Fibroblast of skin of scalp (primary cell): Measurements from ENCODE around the gene GAB4. TPM values are rescaled to one million over a fixed set of nuclear protein-coding genes. Genes with fewer than 3 reads are reported as not detected.
"Not testable (repeated sequence)": the region's sequence is repeated elsewhere in the genome, so short reads cannot be mapped to it uniquely, and the experiment has no call there.

Experiments used
- DNase-seq: peaks from one replicate; pipeline ENCODE4 v3.0.0-alpha.2; 2013
- polyA plus RNA-seq, 2 experiments: library from polyadenylated mRNA; unstranded; fragments of 120-200 nt; gene quantifications; one replicate each; pipeline ENCODE4 v1.2.1, GENCODE V29; 2013; ENCODE audit not compliant: insufficient read length in 2 of 2

Gene GAB4, protein sequence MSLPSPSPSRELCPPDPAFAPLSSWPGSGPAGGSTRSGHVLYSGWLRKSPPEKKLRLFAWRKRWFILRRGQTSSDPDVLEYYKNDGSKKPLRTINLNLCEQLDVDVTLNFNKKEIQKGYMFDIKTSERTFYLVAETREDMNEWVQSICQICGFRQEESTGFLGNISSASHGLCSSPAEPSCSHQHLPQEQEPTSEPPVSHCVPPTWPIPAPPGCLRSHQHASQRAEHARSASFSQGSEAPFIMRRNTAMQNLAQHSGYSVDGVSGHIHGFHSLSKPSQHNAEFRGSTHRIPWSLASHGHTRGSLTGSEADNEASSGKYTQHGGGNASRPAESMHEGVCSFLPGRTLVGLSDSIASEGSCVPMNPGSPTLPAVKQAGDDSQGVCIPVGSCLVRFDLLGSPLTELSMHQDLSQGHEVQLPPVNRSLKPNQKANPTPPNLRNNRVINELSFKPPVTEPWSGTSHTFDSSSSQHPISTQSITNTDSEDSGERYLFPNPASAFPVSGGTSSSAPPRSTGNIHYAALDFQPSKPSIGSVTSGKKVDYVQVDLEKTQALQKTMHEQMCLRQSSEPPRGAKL
- polyA plus RNA-seq (2013, experiment 1 of 2; ENCODE audit: insufficient read length): not detected
- not detected for polyA plus RNA-seq (2013, experiment 2 of 2; ENCODE audit: insufficient read length)

DNA sequence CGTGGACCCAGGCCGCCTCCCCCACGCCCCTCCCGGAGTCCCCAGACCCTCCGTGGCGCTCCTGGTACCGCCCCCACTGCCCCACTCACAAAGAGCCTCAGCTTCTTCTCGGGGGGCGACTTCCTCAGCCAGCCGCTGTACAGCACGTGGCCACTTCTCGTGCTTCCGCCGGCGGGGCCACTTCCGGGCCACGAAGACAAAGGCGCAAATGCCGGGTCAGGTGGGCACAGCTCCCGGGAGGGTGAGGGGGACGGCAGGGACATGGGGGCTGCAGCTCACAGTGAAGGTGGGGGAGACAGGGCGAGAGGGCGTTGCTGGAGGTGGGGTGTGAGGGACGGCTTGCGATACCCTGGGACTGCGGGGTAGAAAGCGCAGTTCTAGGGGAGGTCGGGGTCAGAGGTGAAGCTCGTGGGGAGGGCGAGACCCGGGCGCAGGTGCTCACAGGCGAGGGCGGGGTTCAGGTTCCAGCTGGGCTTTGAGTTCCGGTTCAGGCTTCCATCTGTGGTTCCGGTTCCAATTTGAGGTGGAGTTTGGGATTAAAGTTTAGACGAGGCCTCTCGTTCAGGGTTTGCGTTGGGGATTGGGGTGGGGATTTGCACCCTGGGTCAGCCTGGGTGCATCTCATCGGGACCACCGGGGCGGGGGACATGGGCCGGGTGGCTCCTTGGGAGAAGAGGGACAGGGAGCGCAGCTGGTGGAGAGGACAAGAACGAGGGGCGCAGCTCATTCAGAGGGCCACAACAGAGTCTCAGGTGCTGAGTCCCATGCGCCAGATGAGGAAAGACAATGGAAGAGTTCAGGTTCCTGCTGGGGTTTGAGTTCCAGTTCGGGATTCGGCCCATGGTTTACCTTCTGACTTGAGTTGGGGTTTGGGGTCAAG lies at the start of gene GAB4:
GAB4 (minus strand) TSS at position 371 of the 880 bp plus-strand sequence; CDS start at position 263, 108 bp downstream.
- no peak for DNase-seq

DNA sequence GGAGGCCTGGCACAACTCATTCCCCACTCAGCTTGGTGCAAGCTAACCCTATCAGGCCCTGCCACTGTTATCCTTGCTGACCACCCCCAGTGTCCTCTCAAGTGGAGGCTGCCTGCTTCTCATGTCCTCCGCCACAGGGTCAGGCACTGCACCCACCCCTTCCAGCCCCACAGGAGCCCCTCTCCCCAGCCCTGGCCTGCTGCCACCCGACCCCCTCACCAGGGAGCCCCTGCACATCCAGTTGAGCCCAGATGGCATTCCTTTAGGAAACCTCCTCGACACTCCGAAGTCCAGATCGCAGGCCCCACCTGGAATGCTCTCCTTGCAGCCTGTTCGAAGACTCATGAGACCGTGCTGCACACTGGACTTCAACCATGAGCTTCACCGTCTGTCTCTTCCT lies 48.8 kb upstream of the GAB4 start:
- DNase-seq: no peak

DNA sequence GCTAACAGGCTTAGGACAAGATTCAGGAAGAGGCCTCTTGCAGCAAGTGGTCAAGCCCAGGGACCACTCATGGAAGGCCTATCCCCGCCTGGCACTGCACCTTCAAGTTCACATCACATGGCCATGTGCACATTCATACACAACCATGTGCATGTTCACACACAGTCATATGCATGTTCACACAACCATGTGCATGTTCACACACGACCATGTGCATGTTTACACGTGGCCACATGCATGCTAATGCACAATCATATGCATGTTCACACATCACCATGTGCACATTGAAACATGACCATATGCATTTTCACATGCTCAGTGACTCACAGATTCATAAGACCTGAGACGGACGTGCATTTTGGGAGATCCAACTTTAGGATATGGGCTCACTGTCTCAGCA lies 48.0 kb upstream of the GAB4 start:
- DNase-seq: no peak

DNA sequence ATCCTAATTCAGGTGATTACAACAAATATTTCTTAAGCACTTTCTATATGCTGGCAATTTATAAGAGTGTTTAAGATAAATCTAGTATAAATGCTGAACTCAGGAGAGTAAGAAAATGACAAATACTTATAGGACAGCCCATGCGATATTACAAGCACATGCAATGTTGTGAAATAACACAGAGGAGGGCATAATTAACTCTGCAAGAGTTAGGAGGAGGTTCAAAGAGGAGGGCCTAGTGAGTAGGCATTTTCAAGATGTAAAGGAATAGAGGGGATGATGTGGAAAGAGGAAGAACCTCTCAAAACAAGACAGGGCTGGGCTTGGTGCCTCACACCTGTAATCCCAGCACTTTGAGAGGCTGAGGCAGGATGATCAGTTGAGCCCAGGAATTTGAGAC lies 39.6 kb upstream of the GAB4 start:
- no peak for DNase-seq

DNA sequence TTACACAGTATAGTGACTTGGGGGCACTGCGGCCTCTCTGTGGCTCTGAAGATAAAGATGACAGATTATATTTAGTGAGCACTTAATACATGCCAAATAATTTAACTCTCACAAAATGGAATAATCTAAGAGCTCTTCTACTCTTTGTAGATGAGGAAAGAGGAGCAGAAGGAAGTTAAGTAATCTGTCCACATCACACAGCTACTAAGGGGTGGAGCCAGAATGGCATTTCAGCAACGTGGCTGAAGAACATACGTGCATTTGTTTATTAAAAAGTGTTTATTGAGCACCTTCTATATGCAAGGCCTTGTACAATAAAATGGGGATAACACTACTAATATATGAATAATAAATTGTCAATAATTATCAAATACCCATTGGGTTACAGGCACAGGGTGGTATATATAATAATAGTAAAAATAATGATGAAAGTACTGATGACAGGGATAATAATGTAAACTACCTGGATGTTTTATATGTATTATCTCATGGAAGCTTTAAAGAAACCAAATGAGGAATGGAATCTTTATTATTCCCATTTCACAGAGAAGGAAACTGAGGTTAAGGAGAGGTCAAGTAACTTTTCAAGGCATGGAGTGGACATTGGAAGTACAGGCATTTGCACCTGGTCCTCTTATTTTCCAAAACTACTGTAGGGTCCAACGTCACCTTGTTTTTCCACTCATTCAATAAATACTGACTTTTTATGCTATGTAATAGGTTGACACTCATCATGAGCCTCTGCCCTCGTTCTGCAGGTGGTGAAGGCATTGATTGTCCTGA lies 38.7 kb upstream of the GAB4 start:
- no peak for DNase-seq

DNA sequence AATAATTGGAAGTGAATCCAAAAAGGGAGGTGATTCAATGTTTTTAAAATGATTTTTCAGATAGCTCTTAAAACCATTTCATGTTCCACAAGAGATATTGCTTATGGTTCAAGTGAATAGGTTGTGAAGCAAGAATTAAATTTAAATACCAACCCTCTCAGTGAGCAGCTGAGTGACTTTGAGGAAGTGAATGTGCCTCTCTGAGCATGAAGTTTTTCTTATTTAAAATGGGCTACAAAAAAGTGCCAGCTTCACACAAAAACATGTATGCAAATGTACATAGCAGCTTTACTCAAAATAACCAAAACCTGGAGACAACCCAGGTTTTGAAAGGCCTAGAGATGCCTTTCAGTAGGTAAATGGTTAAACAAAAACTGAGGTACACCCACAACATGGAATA lies 35.5 kb upstream of the GAB4 start:
- no peak for DNase-seq

DNA sequence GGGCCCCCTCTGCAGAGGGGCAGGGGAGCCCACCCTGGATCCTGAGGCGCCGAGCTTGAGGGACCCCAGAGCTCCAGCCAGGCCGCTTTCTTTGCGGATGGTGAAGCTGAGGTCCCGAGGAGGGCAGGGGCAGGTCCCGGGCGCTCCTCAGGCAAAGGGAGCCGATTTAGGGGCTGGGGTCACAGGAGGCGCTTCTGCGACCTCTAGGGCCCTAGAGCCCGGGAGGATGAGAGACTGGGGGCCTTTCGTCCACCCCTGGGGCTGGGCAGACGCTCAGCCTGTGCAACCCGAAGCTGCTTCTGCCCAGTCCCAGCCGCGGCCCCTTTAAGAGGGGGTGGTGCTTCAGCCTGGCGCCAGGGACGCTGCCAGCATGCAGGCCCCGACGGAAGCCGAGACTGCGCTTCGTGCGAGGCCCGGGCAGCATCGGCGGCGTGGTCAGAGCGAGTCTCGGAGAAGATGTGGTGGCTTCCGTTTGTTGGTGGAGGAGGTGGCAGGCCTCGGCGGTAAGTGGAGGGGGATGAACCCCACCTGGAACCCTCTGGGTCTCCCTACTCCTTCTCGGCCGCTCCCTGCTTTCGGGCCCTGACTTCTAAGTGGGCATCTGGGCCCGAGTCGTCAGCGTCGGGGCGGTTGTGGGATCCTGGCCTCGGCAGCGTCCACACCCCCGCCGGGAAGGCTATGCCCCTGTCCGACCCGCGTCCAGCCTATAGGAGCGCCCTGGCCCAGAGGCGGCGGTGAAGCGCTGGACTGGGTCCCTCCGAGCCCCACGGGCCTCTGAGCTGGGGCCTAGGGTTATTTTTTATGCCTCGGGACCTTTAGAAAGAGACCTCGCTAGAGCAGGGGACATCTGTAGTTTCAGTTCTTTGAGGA lies 29.1 kb upstream of the GAB4 start:
- peak; percentile 25 for DNase-seq

DNA sequence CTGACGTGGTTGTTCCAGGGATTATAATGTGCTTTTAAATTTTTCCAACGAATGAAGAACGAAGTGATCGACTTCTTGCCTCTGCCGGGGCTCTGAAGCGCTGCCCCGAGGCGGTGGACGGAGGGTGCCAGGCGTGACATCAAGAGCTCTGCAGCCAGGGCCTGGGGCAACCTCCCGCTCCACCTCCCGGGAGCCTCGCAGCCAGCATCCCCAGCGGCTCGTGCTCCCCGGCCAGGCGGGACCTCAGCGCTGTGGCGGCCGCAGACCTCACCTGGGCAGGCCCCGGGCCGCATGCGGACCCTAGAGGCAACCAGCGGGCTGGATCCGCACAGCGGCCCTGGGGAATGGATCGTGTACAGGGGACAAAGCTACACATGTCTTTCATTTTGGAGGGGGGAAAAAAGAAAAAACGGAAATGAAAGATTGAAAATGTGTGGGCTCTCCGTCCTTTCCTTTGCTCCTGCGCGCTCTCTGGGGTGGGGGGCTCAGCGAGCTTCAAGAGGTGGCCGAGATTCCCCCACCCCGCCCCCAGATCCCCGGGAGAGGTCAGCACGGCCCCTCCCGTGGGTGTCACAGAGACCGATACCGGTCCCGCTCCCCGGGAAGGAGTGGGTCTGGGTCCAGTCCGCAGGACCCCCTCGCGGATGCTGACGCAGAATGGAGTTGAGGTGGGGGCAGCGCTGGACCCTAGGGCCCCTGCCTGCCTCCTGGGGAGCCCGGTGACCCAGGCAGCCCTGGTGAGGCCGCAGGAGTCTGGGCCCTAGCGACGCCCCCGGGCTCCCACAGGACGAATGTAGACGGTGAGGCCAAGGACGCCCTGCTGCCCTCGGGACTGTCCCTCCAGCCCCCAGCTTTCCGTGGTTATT lies 28.2 kb upstream of the GAB4 start:
- not testable (repeated sequence) for DNase-seq

DNA sequence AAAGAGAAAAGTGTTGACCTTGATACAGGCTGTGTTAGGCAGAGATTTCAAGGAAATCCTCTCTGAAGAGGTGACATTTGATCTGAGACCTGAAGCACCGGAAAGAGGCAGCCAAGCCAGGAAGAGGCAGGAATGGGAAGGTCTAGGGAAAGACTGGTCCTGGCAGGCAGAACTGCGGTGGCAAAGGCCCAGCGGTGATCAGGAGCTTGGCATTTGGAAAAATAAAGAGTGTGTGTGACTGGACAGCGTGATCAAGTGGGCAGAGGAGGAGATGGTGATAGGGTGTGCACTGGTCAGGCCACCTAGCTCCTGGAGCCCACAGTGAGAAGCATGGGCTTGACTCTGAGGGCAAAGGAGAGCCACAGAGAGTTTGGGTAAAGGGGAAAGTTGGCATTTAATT lies 27.2 kb upstream of the GAB4 start:
- DNase-seq: no peak

DNA sequence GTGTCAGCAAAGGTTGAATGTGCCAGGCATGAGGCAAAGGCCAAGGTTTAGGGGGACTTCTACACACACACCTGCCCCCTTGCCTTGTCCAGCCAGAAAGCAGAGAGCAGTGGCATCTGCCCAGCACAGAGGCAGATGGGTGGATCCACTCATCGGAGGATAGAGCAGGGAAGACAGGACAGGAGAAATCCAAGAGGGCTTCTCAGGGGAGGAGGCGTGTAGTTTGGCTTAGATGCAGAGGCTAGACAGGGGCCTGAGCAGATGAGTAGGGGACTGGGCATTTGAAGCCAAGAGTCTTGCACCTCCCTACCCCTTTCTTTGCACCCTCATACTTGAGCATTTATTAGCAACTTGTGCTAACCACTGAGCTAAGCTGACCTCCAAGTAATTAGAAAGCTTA lies 26.5 kb upstream of the GAB4 start:
- not testable (repeated sequence) for DNase-seq

DNA sequence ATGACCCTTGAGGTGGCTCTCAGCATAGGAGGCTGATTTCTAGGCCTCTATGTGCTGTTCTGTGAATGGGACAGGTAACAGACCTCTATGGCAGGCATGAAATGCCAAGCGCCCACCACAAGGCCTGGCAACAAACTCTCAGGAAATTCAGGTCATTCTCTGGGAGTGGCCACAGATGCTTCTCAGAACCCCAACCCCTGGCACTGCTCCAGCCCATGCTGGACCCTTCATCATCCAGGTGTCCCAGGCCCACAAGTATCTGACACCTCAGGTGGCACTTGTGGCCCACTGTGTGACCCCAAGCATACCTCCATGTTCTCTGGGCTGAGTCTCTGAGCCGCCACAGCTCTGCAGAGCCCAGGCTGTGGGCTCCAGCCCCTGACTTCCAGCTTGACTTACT lies 24.3 kb upstream of the GAB4 start:
- DNase-seq: not testable (repeated sequence)

DNA sequence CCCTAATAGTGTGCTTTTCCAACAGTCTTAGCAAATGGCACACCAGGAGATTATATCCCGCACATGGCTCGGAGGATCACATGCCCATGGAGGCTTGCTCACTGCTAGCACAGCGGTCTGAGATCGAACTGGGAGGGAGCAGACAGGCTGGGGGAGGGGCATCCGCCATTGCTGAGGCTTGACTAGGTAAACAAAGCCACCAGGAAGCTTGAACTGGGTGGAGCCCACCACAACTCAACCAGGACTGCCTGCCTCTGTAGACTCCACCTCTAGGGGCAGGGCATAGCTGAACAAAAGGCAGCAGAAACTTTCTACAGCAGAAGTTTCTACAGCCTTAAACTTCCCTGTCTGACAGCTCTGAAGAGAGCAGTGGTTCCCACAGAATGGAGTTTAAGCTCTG lies 16.4 kb upstream of the GAB4 start:
- not testable (repeated sequence) for DNase-seq

DNA sequence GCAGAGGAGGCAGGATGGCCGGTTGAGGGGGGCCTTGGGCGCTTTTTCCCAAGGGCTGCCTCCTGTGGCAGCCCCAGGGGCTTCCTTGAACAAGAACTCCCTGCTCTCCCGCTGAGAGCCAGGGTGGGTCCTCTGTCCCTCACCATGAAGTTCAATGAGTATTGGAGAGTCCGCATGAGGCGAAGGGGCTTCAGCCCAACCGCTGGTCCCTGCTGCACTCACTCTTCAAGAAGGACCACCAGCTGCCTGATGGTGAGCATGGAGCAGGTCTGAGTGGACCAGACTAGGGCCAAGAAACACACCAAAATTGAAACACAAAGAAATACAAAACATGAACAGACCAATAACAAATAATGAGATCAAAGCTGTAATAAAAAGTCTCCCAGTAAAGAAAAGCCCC lies 7.5 kb upstream of the GAB4 start:
- not testable (repeated sequence) for DNase-seq

DNA sequence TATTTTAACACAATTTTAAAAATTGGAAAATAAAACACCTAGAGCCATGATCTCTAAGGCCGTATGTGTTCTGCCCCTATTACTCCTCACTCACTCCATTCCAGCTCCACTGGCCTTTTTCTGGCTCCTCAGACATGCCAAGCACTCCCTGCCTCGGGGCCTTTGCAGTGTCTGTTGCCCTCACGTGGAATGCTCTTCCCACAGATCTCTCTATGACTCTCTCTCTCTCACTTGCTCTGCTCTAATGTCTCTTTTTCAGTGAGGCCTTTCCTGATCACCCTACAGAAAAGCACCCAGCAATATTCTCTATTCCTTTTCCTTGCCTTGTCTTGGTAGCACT lies 6.0 kb upstream of the GAB4 start:
- DNase-seq: not testable (repeated sequence)

DNA sequence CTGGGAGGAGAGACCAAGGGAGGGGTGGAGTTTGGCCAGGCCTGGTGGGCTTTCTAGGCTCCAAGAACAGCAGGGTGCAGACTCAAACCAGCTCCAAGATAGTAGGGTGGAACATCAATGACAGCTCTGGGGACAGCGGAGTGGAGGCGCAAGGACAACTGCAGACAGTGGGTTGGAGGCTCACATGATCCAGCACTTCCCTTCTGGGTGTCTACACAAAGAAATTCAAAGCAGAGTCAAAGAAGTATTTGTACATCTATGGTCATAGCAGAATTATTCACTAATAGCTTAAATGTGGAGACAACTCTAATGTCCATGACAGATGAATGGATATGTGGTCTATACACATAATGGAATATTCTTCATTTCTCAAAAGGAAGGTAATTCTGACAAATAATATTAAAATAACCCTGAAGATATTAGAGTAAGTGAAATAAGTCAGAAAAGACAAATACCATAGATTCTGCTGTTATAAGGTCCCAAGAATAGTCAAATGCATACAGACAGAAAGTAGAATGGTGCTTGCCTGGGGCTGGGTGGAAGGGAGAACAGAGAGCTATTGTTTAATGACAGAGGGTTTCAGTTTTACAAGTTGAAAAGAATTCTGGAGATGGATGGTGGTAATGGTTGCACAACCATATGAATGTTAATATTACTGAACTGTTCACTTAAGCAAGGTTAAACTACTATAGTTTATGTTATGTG lies 5.5 kb upstream of the GAB4 start:
- DNase-seq: no peak

DNA sequence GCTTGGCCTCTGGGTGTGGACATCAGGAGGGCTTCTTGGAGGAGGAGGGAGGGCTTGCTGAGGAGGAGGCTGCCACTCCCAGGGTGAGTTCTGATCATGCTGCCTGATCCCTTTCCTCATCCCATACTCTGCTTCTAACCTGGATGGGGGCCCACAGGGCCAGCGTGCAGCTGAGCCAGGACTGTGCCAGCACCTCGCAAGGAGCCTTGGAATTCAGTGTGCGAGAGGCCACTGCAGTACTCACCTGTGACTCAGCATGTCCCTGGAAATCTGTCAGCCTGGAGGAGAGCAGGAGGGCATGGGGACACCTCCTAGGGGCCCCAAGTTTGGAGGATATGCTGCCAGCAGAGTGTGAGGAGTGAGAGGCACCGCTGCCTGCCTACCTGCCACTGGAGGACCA lies 4.2 kb upstream of the GAB4 start:
- no peak for DNase-seq

DNA sequence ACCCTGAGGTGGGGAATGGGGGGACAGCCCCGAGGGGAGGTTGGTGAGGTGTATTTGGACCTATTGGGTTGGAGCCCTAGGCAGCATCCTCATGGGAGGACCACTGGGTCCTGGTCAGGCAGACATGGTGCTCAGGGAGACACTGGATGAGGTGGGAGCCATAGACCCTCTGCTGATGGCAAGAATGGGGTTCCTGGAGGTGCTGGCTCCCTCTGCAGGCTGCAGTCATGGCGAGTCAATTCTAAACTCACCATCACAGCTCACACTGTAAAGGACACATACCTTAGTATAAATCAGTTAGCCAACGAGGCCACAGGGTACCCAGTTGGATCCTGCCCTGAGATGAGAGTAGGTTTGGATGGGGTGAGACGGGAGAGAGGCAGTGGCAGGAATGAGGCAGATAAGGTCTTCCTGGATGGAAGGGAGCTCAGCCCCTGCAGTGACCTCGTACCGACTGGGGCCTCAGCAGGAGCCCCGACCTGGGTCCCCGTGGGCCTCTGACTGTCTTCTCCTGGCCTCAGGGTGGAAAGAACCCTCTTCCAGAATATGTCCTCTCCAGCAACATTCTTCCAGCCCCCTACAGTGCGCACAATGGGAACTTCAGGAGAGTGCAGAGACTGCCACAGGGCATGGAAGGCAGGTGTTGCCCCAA lies 1.7 kb upstream of the GAB4 start:
- no peak for DNase-seq

DNA sequence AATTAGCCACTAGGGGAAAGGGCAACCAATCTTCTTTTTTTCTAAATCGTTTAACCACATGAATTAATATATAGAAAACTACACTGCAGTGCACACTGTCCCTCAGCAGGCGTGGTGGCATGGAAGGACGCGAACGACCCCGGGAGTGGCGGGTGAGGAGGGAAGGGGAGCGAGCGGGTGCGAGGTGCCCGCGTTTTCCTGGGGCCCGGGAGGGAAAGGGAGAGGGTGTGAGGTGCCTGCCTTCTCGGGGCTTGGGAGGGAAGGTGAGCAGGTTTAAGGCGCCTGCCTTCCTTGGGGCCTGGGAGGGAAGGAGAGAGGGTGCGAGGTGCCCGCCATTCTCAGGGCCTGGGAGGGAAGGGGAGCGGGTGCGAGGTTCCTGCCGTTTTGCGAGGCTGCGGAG lies 765 bp downstream of the GAB4 start:
- DNase-seq: no peak

DNA sequence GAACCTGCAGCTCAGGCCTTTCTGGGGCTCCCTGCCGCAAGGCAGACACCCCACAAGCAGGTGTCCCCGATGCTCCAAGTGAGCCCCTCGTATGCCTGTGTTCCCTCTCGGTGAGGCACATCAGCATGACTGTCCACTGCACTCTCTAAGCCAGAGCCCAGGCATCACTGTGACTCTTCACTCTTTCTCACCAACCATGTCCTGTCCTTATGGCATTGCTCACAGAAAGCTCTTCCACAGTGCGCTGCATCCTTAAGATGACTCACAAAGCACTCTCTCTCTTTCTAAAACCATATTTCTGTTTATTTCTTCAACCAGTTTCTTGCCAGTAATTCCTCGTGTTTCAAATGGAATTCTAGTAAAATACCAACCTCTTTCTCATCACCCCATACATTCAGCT lies 18.1 kb downstream of the GAB4 start:
- no peak for DNase-seq
